Parathyroid adenoma (tissue), 2 donors: ENCODE measurements around the gene SAPCD2.

Experiments used
- H2AFZ ChIP-seq: fragments of 300-600 bp; sonication (generic); one replicate; pipeline ENCODE4 v1.7.0; 2017; ENCODE audit warnings: antibody characterized with exemption, mild to moderate bottlenecking
- H3K27ac ChIP-seq: fragments of 300-600 bp; sonication (generic); one replicate; pipeline ENCODE4 v1.7.0; 2017
- H3K27me3 ChIP-seq: fragments of 300-600 bp; sonication (generic); one replicate; pipeline ENCODE4 v1.7.0; 2017; ENCODE audit warnings: low read length; ENCODE audit not compliant: control insufficient read depth, insufficient read depth
- H3K36me3 ChIP-seq: fragments of 300-600 bp; sonication (generic); one replicate; pipeline ENCODE4 v1.7.0; 2017; ENCODE audit warnings: low read length; ENCODE audit not compliant: control insufficient read depth, insufficient read depth
- H3K4me1 ChIP-seq: fragments of 300-600 bp; sonication (generic); one replicate; pipeline ENCODE4 v1.7.0; 2017; ENCODE audit warnings: control low read depth
- H3K4me2 ChIP-seq: fragments of 300-600 bp; sonication (generic); one replicate; pipeline ENCODE4 v1.7.0; 2017; ENCODE audit warnings: low read length
- H3K4me3 ChIP-seq: fragments of 300-600 bp; sonication (generic); one replicate; pipeline ENCODE4 v1.7.0; 2017; ENCODE audit warnings: low read depth, low read length
- H3K79me2 ChIP-seq: fragments of 300-600 bp; sonication (generic); one replicate; pipeline ENCODE4 v1.7.0; 2017; ENCODE audit warnings: control low read depth
- H3K9ac ChIP-seq: fragments of 300-600 bp; sonication (generic); one replicate; pipeline ENCODE4 v1.7.0; 2017; ENCODE audit warnings: mild to moderate bottlenecking
- H3K9me3 ChIP-seq: fragments of 300-600 bp; sonication (generic); one replicate; pipeline ENCODE4 v1.7.0; 2017; ENCODE audit warnings: low read length; ENCODE audit not compliant: control insufficient read depth
- CTCF ChIP-seq: fragments of 300-600 bp; sonication (generic); IDR thresholded peaks from one replicate; pipeline ENCODE4 v1.7.0; 2017; ENCODE audit warnings: antibody characterized with exemption, mild to moderate bottlenecking
- donor health status: primary hyperparathyroidism.

SAPCD2 gene

GRCh38 chr9:137109250-137110146 lies 39.1 kb upstream of the SAPCD2 start:
- H3K4me1 ChIP-seq, result no peaks in the 10 kb centered on the region
- no peak overlapping the region for H3K4me2 ChIP-seq
- no peak overlapping the region for H3K4me3 ChIP-seq
- no peaks in the 10 kb centered on the region for H3K36me3 ChIP-seq
- no peak overlapping the region for H2AFZ ChIP-seq
- no peak overlapping the region for H3K9ac ChIP-seq
- H3K27ac ChIP-seq, result no peak overlapping the region
- no peaks in the 10 kb centered on the region for H3K27me3 ChIP-seq
- no peaks in the 10 kb centered on the region for H3K79me2 ChIP-seq
- no peak for TF ChIP-seq CTCF
- H3K9me3 ChIP-seq, result no peaks in the 10 kb centered on the region

GRCh38 chr9:137108608-137109249 lies 38.4 kb upstream of the SAPCD2 start:
- Histone ChIP-seq H2AFZ (no peak overlapping the region), H3K4me3 (no peak overlapping the region), H3K79me2 (no peaks in the 10 kb centered on the region), H3K9me3 (no peaks in the 10 kb centered on the region), H3K27me3 (no peaks in the 10 kb centered on the region), H3K4me2 (no peak overlapping the region), H3K4me1 (no peaks in the 10 kb centered on the region), H3K27ac (no peak overlapping the region), H3K9ac (no peak overlapping the region), H3K36me3 (no peaks in the 10 kb centered on the region)
- TF ChIP-seq CTCF, result no peak

GRCh38 chr9:137107982-137108381 lies 37.6 kb upstream of the SAPCD2 start:
- Histone ChIP-seq H3K79me2 (no peaks in the 10 kb centered on the region), H3K4me1 (no peaks in the 10 kb centered on the region), H3K27ac (no peak overlapping the region), H3K4me2 (no peak overlapping the region), H3K4me3 (no peak overlapping the region), H3K9ac (no peak overlapping the region), H3K27me3 (no peaks in the 10 kb centered on the region), H3K36me3 (no peaks in the 10 kb centered on the region), H3K9me3 (no peaks in the 10 kb centered on the region), H2AFZ (no peak overlapping the region)
- TF ChIP-seq CTCF, result no peak

GRCh38 chr9:137107312-137107921 lies 37.1 kb upstream of the SAPCD2 start:
- Histone ChIP-seq H3K4me1 (no peaks in the 10 kb centered on the region), H3K27ac (no peak overlapping the region), H3K4me2 (no peak overlapping the region), H3K9me3 (no peaks in the 10 kb centered on the region), H3K36me3 (no peaks in the 10 kb centered on the region), H3K9ac (no peak overlapping the region), H3K27me3 (no peaks in the 10 kb centered on the region), H3K4me3 (no peak overlapping the region), H2AFZ (no peak overlapping the region), H3K79me2 (no peaks in the 10 kb centered on the region)
- no peak for TF ChIP-seq CTCF
